Glutamatergic neuron (in vitro differentiated cells): Measurements from ENCODE around the gene TRIAP1. TPM values are rescaled to one million over a fixed set of nuclear protein-coding genes. Genes with fewer than 3 reads are reported as not detected.
"Not testable (repeated sequence)": the region's sequence is repeated elsewhere in the genome, so short reads cannot be mapped to it uniquely, and the experiment has no call there.

Source experiments
- DNase-seq: peaks from one replicate; pipeline ENCODE4 v3.0.0; 2022
- H3K27ac Mint-ChIP-seq: one replicate; pipeline ENCODE4 v1.8.0; 2020; ENCODE audit warnings: mild to moderate bottlenecking, mixed read lengths, inconsistent platforms; ENCODE audit not compliant: unreplicated experiment
- H3K27me3 Mint-ChIP-seq: one replicate; pipeline ENCODE4 v1.8.0; 2020; ENCODE audit warnings: mild to moderate bottlenecking, moderate library complexity, mixed read lengths, inconsistent platforms; ENCODE audit not compliant: unreplicated experiment
- H3K36me3 Mint-ChIP-seq: one replicate; pipeline ENCODE4 v1.8.0; 2020; ENCODE audit warnings: mild to moderate bottlenecking, mixed read lengths, inconsistent platforms; ENCODE audit not compliant: unreplicated experiment
- H3K4me1 Mint-ChIP-seq: one replicate; pipeline ENCODE4 v1.8.0; 2020; ENCODE audit warnings: mild to moderate bottlenecking, low read depth, mixed read lengths, inconsistent platforms; ENCODE audit not compliant: unreplicated experiment
- H3K4me3 Mint-ChIP-seq: one replicate; pipeline ENCODE4 v1.8.0; 2020; ENCODE audit warnings: mild to moderate bottlenecking, mixed read lengths, inconsistent platforms; ENCODE audit not compliant: unreplicated experiment
- H3K9me3 Mint-ChIP-seq: one replicate; pipeline ENCODE4 v1.8.0; 2020; ENCODE audit warnings: mild to moderate bottlenecking, moderate library complexity, mixed read lengths, inconsistent platforms; ENCODE audit not compliant: unreplicated experiment
- CTCF ChIP-seq: fragments of 200-600 bp; sonication (generic); IDR thresholded peaks from one replicate; pipeline ENCODE4 v1.5.0; 2021; ENCODE audit not compliant: partially characterized antibody, unreplicated experiment
- total RNA-seq: library from RNA; stranded (reverse); fragmentation: NEBNext Ultra II Directional; extraction: Animal tissue kit (Norgen Biotek cat#: 25700); gene quantifications from one replicate; pipeline ENCODE4 v1.2.1, GENCODE V29; 2021; ENCODE audit not compliant: unreplicated experiment

The TRIAP1 gene
- total RNA-seq, 1 donor from 2014 or later: 25.2 TPM

GRCh38 chr12:120453977-120454376 is 7.8 kb upstream of the TRIAP1 start:
- peaks cover 4% of the 10 kb centered on the region for H3K9me3 Mint-ChIP-seq
- no peak overlapping the region for H3K27ac Mint-ChIP-seq
- TF ChIP-seq CTCF: peak; percentile 50
- no peak for DNase-seq
- H3K4me1 Mint-ChIP-seq: no peaks in the 10 kb centered on the region
- H3K27me3 Mint-ChIP-seq: peaks cover 4% of the 10 kb centered on the region
- no peak overlapping the region for H3K4me3 Mint-ChIP-seq
- H3K36me3 Mint-ChIP-seq: no peaks in the 10 kb centered on the region

GRCh38 chr12:120453060-120453750 is 7.0 kb upstream of the TRIAP1 start:
- Mint-ChIP-seq H3K4me3 (no peak overlapping the region), H3K36me3 (no peaks in the 10 kb centered on the region)

GRCh38 chr12:120452524-120452923 is 6.3 kb upstream of the TRIAP1 start:
- not testable (repeated sequence) for H3K27ac Mint-ChIP-seq, H3K4me3 Mint-ChIP-seq, H3K36me3 Mint-ChIP-seq, H3K27me3 Mint-ChIP-seq, DNase-seq, H3K9me3 Mint-ChIP-seq, H3K4me1 Mint-ChIP-seq

More at GRCh38 chr12:120453060-120453750, 7.0 kb upstream of the TRIAP1 start:
- no peak for TF ChIP-seq CTCF
- H3K27me3 Mint-ChIP-seq: peaks cover 4% of the 10 kb centered on the region
- DNase-seq: no peak
- no peak overlapping the region for H3K27ac Mint-ChIP-seq
- H3K9me3 Mint-ChIP-seq: peaks cover 4% of the 10 kb centered on the region
- no peaks in the 10 kb centered on the region for H3K4me1 Mint-ChIP-seq

- H3K4me1 Mint-ChIP-seq: peaks cover 3% of the 10 kb centered on the region
- no peak for TF ChIP-seq CTCF
Observed at GRCh38 chr12:120447992-120448391, 1.8 kb upstream of the TRIAP1 start.

GRCh38 chr12:120446844-120447178 is 627 bp upstream of the TRIAP1 start:
- Mint-ChIP-seq H3K27ac (peak overlapping the region; percentile 38), H3K4me3 (peak overlapping the region; percentile 99)
- not testable (repeated sequence) for H3K9me3 Mint-ChIP-seq, H3K36me3 Mint-ChIP-seq, H3K4me1 Mint-ChIP-seq, H3K27me3 Mint-ChIP-seq, DNase-seq

More at GRCh38 chr12:120447992-120448391, 1.8 kb upstream of the TRIAP1 start:
- DNase-seq: no peak
- Mint-ChIP-seq H3K4me3 (peak overlapping the region; percentile 52), H3K27ac (no peak overlapping the region), H3K36me3 (no peaks in the 10 kb centered on the region), H3K27me3 (peaks cover 8% of the 10 kb centered on the region), H3K9me3 (peaks cover 7% of the 10 kb centered on the region)

GRCh38 chr12:120444676-120445075 is 1.5 kb downstream of the TRIAP1 start:
- Mint-ChIP-seq H3K4me3 (peak overlapping the region; percentile 99), H3K4me1 (peaks cover 3% of the 10 kb centered on the region), H3K9me3 (peaks cover 9% of the 10 kb centered on the region), H3K27me3 (peaks cover 6% of the 10 kb centered on the region), H3K27ac (no peak overlapping the region), H3K36me3 (no peaks in the 10 kb centered on the region)
- TF ChIP-seq CTCF: no peak
- no peak for DNase-seq
